Measurements from ENCODE around the gene IKZF2. TPM values are rescaled to one million over a fixed set of nuclear protein-coding genes. Genes with fewer than 3 reads are reported as not detected.

The IKZF2 gene
- polyA plus RNA-seq, 4 donors, result 7.6 to 13.0 (median 8.4) TPM

DNA sequence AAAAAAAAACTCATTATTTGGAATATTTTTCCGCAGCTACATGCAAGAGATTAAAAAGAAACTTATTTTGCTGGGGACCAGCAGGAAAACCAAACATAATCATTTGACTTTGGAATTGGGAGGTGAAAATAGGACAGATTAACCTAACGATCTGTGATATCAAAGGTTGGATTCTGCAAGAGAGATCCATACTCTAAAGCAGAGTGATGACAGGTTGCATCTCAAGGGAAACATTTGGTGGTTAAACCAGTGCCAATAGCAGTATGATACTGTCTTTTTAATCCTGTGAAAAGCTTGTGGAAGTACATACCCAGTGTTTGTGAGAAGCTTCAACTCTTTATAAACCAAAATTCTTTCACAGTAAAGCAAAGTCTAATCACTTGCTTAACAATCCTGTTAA lies 5.3 kb upstream of the IKZF2 start:
- DNase-seq (ENCODE audit: low read depth in 4 of 4, low spot score in 3 of 4), result no peak

DNA sequence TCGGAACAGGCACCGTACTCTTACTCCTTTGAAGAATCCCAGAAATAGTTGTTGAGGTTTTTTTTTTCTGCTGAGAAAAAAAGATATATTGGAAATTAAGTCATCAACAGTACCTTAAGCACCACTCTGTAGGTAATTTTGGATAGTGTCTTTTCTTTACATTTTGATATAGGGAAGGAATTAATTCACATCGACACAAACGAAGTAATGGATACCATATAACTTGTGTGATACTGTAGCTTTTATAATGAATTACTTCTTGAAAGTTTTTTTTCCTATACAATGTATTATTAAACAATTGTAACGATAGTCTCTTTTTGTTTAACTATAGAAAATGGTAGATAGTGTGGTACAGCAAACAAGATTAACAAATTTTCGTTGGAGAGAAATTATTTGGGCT lies 1.5 kb upstream of the IKZF2 start:
- DNase-seq (ENCODE audit: low read depth in 4 of 4, low spot score in 3 of 4), result no peak

DNA sequence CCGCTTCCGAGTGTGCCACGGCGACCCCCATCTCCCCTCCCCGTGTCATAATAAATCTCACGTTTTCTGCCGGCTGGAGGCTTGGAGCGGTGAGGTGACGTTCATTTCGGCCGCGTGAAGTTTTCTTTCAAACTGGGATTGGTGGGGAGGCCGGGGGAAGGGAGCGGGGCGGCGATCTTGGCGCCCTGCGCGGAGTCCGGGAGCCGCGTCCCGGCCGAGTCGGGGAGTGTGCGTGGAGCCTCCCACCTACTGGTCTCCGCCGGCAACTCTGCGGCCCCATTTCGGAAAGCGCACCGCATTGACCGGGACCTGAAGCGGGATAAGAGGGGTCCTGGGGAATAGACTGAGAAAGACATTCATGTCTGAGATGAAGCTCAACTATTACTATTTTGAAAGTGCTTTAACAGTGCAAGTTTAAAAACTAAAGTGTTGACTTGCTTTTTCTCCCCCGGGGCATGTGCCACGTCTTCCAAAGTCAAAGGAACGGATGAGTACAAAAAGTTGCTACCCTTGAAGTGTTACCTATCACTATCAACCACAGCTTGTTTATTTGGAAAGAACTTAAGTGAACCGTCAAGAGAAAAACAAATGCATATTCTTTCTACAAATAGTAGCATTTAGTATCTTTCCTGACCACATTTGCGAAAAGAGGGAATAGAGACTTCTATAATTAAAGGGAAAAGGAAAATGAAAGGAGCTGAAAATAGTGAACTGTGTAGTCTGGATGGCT lies 818 bp upstream of the IKZF2 start:
- peak in 2 of 4 donors; percentile 37 to 38 for DNase-seq (ENCODE audit: low read depth in 4 of 4, low spot score in 3 of 4)

DNA sequence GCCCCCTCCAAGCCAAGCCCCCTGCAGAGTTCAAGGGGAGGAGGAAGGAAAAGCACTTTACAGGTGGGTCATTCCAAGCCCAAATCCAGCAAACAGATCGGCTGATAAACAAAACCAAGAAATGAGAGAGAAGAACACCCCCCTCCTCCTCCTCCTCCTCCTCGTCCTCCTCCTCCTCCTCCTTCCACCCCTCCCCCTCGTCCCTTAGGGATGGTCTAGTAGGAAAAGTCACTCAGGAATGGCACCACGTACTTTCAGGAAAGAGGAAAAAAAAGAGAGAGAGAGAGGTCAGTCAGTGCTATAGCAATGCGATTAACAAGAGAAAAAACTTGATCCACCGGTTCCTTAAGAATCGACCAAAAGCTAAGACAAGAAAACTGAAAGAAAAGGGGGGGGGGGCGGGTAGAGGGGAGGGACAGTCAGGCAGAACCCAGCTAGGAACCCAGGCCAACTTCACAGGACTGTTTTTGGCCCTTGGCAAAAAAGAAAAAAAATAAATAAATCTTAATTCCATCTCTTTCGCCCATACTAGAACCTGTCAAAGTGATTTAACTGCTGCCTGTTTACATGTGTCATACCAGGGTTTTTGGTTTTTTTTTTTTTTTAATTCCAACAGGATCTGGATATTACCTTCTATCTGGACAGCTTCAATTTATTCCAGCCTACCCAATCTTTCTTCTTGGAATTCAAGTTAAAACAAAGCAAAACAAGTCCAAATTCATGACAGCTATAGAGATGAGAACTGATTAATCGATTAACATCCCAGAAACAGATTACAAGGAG lies 906 bp downstream of the IKZF2 start:
- DNase-seq (ENCODE audit: low read depth in 4 of 4, low spot score in 3 of 4), result peak in 1 of 4 donors; percentile 20

DNA sequence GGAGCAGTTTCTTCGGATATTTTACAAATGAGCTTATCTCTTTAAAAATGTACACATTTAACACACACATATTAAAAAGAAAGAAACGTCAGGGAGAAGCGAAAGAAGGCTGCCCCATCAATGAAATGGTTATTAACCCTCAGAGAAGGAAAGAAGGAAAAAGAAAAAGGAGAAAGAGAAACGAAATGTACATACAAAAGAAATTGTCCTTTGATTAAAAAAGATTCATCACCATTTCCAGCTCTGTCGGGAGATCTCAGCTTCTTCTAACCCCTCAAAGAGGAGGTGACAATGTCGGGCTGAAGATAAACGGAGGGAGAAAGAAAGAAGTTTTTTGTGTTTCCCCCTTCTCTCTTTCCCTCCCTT lies 1.5 kb downstream of the IKZF2 start:
- DNase-seq (ENCODE audit: low read depth in 4 of 4, low spot score in 3 of 4), result no peak

DNA sequence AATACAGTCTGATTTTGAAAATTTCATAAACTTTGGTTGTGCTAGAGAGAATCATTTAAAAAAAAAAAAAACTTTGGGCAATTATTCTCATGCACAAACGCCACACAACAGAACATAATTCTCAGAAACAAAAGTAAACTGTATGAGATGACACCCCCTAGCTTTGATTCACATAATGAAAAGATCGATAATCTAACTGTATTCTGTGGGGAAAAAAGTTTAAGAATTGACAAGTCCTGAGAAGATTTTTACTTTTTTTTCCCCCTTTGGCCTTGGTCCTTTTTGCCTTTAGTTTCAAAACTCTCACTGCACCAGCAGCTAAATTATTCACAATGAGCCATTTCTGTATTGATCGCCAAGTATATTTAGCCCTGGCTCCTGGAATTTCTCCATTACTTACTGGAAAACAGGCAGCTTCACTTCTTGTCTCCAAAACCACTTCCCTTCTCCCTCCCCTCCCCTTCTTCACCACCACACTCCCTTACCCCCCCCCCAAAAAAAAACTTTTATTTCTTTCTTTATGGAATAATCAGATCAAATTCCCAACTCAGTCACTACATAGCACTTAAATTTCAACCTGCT lies 2.0 kb downstream of the IKZF2 start:
- DNase-seq (ENCODE audit: low read depth in 4 of 4, low spot score in 3 of 4), result no peak

DNA sequence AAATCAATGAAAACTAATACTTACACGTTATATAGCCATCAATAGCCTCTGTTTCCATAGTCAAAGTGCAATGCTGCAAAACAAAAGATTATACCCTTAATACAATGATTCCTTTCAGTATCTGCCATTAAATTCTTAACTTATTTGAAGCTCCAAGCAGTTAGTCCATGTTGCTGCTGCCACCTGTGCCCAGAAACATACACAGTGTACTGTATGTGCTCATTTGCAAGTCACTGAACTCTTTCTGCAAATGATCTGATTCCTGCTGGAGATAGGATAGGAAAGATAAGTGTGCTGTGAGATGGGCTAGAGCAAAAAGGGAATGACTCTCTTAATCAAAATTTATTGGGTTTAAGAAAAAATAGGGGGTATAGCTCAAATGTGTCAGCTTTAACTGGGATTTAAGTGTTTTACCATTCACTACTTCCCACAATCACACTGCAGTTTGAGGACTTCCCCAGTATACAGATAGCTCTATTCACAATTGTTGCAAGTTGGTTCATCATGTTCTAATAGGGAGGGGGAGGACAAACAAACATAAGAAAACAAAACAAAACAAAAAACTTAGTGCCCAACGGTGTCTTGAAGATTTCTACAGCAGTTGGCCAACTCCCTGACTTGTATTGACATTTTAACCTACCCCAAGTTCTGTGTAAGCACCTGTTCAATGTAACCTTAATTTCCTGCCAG lies 2.7 kb downstream of the IKZF2 start:
- DNase-seq (ENCODE audit: low read depth in 4 of 4, low spot score in 3 of 4), result no peak

DNA sequence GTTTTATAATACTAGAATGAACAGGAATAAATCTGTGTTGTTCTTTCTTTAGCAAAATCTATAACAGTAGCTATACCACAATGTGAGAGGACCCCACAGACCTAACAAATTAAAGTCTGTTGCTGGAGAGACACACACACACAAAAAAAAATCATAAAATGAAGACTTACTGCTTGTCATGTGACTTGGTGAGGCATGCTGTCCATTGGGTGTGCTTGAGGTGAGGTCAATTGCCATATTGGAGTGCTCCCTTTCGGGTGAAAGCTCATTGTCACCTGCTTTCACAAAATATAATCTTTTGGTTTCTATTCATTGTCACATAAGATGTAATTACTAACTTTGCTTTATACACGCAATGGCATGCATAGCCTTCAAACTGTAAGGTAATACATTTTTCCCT lies 3.9 kb downstream of the IKZF2 start:
- DNase-seq (ENCODE audit: low read depth in 4 of 4, low spot score in 3 of 4), result no peak

DNA sequence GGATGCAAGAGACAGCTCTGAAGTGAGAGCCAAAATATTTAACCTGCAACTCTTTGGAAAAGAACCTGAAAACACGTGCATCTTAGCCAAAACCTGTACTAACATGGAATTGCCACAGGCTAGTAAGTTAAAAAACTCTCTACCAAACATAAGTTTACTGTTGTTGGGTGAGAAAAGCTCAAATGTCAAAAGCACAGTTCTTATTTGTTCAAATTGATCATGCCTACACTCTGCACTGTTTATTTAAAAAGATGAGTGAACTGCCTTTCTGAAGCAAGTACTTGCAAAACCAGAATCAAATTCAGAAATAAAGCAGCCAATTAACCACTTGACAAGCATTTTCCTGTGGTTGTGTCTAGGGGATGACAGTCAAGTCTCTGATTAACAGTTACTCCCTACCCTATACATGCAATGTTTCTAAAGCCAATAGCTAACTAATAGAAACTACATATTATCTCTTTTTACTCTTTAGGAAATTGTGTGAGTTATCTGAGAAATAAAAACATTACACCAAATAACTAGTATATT lies 5.6 kb downstream of the IKZF2 start:
- no peak for DNase-seq (ENCODE audit: low read depth in 4 of 4, low spot score in 3 of 4)

DNA sequence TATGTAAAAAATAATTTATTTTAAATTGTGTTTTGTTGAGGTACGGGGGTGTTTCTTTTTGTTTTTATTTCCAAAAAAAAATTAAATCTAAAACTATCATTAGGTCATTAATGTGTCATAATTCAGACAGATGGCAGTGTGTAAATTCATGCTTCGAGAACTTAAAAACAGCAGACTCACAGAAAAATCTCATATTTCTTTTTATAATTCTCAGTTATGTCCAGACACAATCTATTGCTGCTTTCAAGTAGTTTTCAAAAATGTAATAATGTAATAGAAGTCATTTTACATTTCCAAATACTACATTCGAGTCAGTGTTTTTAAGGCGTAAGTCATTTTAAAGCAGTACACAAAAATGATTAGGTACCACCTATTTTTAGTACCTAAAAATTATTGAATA lies 14.3 kb downstream of the IKZF2 start:
- DNase-seq (ENCODE audit: low read depth in 4 of 4, low spot score in 3 of 4), result no peak

DNA sequence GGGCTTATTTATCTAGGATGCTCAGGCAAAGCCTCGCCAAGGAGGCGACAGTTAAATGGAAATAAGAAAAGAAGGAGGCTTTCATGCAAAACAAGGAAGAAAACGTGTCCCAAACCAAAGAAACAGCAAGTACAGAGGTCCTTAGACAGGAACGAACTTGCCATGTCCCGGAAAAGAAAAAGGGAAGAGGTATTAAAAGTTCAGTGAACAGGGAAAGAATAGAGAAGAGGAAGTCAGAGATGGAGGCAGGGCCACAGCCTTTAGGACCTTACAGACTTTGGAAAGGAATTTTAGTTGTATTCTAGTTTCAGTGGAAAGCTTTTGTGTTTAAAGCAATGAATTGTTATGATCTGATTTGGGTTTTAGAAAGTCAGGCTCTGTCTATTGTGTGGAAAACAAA lies 22.1 kb downstream of the IKZF2 start:
- DNase-seq (ENCODE audit: low read depth in 4 of 4, low spot score in 3 of 4), result no peak

DNA sequence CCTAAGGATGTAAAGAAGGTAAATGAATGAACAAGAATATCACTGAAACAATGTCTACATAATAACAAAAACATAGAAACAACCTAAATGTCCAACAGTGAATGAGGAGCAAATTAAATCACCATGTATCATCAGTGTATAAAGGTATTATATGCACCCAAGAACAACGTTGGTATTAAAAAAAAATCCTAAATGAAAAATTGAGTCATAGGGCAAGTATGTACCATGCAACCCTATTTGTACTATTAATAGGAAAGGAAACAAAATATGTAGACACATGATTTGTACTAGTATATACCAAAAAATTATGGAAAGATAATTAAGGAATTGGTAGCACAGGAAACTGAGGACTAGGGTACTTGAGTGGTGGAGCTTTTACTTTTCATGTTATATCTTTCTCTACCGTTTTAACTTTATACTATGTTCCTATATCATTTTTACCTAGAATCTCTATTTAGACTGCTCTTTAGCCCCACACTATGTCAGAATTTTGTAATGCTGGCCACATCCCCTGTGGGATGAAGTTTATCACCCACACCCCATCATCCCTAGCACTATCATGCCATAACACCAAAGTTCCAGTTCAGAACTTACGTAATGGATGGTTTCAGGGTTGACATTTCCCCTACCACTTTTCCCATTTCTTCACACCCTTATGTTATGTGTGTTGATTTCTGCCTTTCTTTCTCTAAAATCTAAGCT lies 25.6 kb downstream of the IKZF2 start:
- no peak for DNase-seq (ENCODE audit: low read depth in 4 of 4, low spot score in 3 of 4)

DNA sequence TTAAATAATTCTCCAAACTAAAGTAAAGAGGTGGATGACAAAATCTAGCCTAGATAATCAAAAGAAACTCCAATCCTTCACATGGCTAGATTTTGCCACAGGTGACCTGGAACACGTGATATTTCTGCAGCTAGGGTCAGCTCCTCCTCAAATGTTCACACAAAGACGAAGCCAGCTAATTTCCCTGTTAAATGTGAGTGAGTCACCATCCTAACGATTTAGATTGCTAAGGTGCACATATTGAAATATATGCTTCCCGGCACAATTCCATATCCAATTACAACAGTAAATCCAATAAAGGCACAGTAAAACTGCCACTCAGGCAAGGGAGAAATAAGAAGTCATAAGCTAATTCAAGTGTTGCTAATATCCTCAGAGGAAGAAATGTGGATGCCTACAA lies 28.7 kb downstream of the IKZF2 start:
- DNase-seq (ENCODE audit: low read depth in 4 of 4, low spot score in 3 of 4), result no peak

DNA sequence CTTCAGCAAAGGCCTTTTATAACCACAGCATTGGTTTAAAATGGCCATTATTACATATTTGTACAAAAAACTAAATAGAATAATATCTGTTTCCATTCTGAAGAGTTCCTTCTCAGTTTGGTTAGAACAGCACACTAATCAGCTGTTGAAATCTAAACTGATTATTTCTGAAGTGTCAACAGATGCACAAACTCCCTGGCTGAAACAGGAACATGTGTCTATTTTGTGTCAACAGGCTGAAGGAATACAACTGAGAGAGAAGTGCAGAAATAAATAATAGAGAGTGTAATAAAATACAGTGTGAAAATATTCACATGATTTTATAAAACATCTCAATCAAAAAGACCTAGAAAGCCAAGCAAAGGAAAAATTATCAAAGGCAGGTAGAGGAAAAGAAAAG lies 29.7 kb downstream of the IKZF2 start:
- no peak for DNase-seq (ENCODE audit: low read depth in 4 of 4, low spot score in 3 of 4)

DNA sequence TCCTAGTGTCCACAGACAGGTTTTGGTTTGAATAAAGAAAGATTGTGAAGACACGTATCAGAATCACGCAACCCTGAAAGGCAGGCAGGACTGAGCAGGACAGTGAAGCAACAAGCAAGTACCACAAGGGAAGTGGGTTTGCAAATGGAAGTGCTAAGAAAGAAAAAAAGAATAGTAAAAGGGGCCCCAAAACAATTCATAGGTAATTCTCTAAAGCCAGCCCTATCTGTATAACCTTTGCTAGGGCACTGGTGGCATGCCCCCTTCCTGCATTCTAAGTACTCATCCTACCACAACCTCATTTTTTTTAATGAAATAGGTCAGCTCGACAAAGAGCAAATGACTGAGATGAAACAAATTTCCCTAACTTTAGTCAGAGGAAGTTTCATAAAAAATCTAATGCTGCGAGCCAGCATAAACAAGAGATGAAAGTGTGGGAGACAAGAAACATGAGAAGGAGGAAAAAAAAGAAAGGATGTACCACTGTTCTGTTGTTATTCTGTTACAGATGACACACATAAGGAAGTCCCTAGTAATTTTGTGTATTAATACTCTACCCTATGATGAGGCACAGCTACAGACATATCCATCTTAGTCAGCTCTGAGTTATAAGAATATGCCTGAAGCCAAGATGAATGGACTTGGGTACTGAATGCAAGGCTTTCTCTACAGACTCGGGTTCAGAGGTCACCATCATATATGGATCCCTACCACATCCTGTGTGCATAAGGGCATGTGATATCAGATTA lies 32.2 kb downstream of the IKZF2 start:
- DNase-seq (ENCODE audit: low read depth in 4 of 4, low spot score in 3 of 4), result no peak

DNA sequence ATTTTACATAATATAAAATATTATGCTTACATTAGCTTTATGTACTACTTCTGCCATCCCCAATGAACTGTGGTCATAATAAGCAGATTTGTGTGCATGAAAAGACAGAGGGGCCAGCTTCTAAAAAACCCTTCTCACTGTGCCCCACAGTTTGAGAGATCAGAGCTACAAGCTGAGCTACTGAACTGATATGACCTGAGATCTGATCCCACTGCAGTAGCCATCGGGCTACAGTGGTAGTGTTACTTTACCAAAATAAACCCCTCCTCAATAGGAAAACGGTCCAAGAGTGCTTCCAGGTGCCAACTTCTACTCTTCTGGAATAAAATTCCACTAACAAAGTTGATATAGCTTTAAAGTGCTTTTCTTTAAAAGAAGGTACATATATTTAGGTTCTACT lies 43.1 kb downstream of the IKZF2 start:
- DNase-seq (ENCODE audit: low read depth in 4 of 4, low spot score in 3 of 4), result no peak

DNA sequence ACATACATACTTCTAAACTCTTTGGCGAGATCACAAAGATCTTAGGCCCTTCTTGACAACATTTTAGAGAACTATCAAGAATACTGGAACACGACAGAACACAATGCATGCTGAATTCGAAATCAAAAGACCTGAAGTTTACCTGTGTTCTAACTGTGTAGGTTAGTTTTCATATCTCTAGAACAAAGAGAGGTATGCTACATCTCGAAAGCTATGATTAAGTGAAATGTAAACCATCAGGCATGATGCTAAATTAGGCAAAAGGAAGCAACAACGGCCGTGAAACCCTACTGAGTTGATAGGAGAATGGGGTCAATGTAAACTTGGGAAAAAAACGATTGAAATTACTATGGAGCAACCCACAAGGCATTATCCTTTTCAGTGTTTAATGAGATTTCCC lies 43.7 kb downstream of the IKZF2 start:
- DNase-seq (ENCODE audit: low read depth in 4 of 4, low spot score in 3 of 4), result no peak

DNA sequence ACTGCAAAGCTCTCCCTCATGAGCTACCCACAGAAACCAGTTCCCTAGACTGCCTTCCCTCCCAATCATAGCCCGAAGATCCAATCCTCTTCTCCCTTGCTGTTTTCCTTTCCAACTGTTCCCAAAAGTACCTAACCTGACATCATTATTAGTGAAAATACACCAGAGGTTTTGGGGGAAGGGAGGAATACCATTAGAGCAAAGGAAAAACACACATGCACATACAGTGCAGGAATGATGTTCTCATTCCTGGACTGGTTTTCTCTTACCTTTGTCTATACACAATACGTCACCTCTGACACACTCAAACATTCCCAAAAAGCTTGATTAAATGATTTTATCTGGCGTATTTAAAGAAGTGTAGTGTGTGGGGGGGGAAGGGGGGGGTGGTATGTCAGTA lies 46.2 kb downstream of the IKZF2 start:
- DNase-seq (ENCODE audit: low read depth in 4 of 4, low spot score in 3 of 4), result no peak

DNA sequence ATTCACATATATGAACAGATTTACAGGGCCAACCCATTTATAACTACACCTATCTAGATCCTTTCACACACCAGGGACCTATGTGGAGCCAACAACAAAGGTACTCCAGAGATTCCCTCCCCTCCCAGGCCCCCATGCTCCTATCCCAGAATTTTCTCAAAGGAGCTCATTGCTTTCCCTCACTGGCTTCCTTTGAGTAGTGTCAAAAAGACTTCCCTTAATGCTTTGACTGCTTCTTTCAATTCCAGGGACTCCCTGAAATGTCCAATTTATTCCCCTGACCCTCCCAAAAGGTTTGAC lies 46.6 kb downstream of the IKZF2 start:
- no peak for DNase-seq (ENCODE audit: low read depth in 4 of 4, low spot score in 3 of 4)

Measured in right renal pelvis (tissue), 4 donors.